NCI-H446 (cell line): ENCODE data around the gene UFD1.

Experiments used
- DNase-seq, 2 experiments: peaks; one replicate each; lab custom pipeline; 2025; lab: John Stamatoyannopoulos, UW

Gene UFD1

DNA sequence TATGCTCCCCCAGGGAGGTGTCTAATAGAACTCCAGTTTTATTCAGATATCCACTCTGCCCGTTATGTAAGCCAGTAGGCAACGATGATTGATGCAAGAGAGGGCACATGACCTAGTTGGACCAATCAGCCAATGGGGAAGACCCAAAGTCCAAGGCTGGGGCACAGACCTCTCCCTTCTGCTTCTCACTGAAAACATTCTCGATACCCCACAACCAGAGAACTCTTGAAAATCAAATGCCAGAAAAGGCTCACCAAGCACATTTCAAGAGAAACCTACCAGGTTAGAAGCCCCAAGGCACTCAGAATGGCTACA, 54.9 kb downstream of the UFD1 start:
- no peak for DNase-seq

DNA sequence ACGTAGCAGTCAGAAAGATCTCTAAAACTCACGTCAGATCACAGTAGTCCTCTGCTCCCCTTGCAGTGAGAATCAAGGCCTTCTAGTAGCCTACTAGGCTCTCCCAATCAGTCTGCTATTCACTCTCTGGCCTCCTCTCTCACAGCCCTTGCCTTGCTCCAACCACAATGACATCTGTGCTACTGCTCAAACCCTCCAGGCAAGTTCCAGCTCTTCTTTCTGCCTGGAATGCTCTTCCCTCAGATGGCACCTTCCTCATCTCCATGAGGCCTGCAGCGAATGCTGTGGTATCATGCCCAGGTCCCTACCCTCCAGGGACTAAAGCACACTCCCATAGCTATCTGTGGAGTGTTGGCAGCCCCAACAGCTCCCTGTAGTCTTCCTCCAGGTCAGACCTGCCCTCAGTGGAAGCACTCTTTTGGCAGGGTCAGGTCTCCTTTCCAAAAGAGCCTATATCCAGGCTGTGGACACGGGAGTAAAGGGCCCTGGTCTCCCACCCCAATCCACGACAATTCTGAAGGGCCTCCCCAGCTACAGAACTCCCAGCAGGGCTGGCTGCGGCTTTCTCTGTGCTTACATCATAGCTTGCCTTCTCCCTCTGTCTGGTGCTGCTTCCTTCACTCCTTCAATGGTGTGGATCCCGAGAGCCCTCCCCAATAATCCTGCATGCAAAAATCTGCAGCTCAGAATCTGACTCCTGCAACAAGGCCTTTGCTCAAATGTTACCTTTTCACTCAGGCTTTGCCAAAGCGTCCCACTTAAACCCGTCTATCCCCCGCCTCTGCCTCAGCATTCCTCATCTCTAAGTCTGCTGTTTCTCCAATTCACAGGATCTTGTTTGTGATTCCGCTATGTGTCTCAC, 56.3 kb downstream of the UFD1 start:
- no peak for DNase-seq

GRCh38 chr22:19420321-19420720, 58.7 kb downstream of the UFD1 start:
- DNase-seq = no peak

DNA sequence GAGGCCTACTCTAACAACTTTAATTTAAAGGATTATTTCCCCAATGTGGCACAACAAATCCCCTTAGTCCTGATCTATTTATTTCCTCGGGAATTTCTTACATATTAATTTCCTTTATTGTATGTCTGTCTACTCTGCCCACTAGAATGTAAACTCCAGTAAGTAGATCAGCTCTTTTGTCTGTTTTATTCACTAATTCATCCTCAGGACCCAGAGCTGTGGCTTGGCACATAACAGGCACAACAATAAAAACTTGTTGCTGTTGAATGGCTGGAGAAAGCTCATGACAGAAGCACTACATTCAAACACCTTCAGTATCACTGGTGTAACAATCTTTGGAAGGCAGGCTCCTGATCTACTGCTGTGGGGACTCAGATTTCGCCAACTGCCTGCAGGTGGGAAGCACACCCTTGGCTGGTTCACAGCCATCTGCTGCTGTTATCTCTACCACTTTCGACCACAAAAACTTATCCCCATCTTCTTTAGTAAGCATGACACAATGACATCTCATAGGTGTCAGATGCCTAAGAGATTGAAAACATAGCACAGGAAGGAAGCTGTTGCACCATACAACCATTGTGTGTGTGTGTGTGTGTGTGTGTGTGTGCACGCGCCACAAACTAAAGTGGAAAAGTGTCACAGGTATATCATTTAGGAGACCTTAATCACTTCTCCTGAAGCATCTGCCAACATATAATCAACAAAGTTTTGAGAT, 59.4 kb downstream of the UFD1 start:
- no peak for DNase-seq

DNA sequence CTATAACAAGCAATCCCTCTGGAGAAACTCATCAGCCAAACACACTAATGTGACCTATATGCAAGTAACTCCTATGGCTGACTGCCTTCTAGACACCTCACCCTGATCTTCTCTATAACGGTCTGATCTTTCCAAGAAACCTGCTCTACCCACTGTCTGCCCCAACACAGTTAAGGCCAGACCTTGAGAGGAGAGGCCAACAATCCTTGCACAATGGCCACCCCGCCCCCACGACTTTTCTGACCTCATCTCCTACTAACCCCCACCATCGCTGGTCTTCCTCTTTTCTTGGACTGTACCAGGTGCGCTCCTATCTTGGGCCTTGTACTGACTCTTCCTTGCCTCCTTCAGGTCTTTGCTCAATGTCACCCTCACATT, 59.9 kb downstream of the UFD1 start:
- no peak for DNase-seq

DNA sequence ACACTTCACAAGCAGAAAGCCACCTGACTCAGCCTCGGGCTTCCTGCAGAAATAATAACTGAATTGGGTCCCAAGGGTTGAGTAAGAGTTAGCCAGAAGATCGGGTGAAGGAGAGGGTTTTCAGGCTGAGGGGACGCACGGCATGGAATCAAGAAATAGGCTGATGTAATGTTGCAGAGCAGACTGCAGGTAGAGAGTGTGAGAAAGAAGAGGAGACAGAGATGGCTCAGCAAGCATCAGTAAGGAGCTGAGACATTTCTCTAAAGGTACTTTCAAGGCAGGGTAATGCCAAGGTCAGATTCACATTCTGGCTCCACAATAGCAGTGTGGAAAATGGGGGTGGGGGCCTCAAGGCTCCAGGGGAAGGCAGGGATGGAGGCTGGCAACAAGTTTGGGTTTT, 66.1 kb downstream of the UFD1 start:
- DNase-seq = no peak

DNA sequence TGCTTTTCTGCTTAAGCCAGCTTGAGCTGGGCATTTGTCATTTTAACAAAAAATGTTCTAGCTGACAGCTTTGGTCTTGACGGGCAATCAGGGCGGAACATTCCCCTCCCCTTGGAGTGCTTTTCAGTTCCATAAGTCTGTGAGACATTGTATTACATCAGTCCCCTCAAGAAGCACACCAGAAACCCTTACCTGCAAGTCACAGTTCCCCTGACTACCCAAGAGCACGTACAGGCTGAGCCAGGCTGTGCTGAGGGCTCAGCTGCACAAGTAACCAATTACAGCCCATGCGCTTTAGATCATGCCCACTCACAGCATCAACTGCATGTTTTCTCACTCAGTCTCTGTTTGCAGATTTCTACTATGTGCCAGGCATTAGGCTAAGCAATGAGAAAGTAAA, 66.5 kb downstream of the UFD1 start:
- no peak for DNase-seq

- DNase-seq = no peak
Observed at GRCh38 chr22:19411690-19412045, 67.3 kb downstream of the UFD1 start.

GRCh38 chr22:19410941-19411689, 67.9 kb downstream of the UFD1 start:
- DNase-seq = no peak

- DNase-seq = no peak
Observed at GRCh38 chr22:19407649-19408606, 71.1 kb downstream of the UFD1 start.

- DNase-seq = no peak
Observed at GRCh38 chr22:19406846-19407245, 72.1 kb downstream of the UFD1 start.

DNA sequence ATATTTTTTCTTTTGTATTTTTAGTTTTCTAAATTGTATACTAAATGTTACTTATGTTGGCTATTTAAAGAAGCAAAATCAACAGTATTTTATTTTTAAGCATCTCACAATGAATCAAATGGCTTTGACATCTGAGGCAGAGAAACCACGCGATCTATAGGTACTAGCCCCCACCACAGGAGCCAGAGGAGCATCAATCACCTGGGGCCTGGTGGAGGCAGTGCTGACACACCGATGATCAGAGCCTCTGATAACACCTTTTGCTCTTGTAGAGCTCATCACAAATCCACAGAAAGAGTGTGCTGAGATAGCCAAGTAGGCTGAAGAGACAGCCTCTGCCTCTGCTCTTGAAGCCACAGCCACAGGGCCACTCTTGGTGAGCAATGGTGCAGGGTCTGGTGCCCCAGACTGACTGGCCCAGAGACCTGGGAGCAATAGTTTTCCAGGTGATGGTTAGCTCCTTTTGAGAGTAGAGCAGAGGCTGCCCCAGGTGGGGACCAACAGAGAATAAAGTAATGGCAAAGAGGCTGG, 72.6 kb downstream of the UFD1 start:
- DNase-seq = no peak

- no peak for DNase-seq
Observed at GRCh38 chr22:19405652-19406051, 73.3 kb downstream of the UFD1 start.

DNA sequence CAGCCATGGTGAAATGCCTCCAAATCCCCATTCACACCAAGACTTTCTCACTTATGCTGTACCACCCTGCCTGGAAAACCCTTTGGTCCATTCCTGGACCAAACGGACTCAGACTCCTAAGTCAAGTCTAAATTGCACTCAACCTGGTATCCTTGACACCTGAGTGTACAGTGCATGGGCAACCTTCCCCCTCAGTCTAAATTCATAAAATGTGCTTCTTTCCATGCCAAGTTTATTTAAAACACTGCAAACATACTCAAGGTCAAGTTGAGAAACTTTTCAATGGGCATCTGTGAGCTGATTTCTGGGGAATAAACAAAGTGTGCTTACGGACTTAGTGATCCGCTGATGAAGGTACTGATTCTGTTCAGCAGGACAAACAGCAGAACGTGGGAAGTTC, 73.9 kb downstream of the UFD1 start:
- DNase-seq = no peak

GRCh38 chr22:19404676-19405075, 74.3 kb downstream of the UFD1 start:
- no peak for DNase-seq

GRCh38 chr22:19402642-19403191, 76.3 kb downstream of the UFD1 start:
- DNase-seq = no peak

- DNase-seq = no peak
Observed at GRCh38 chr22:19401483-19401882, 77.5 kb downstream of the UFD1 start.

DNA sequence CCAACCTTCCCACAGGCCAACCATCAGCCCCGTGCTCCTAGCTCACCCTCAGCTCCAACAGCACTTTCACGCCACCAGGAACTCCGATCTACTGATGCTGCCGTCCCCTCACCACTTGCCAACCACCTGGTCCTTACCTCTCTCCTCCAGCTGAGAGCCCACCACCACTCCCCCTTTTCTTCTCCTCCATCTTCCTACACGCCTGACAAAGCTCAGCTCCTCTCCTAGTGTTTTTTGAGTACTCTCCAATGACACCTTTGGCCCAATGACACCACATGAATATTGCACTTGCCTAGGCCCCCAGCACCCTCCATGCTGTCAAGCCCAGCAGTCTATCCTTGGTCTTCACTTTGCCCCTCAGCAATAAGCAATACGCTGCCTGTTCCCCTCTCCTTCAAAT, 78.1 kb downstream of the UFD1 start:
- no peak for DNase-seq
